ENCODE data around the gene GPC4. TPM values are rescaled to one million over a fixed set of nuclear protein-coding genes. Genes with fewer than 3 reads are reported as not detected.

GPC4 gene
- total and polyA plus RNA-seq, 4 donors, result 0.23 to 1.3 (median 0.71) TPM

GRCh38 chrX:133440797-133441163, 25.5 kb upstream of the GPC4 start:
- 60% methylated on average over 7 of the region's 7 CpGs for WGBS
- no peaks in the 10 kb centered on the region for H3K4me1 ChIP-seq (ENCODE audit: control insufficient read depth in 4 of 4, insufficient read depth in 4 of 4, low read length in 3 of 4)
- no peak overlapping the region for H3K9ac ChIP-seq (ENCODE audit: low read depth in 1 of 2, low read length in 2 of 2)
- no peak overlapping the region for H3K4me3 ChIP-seq (ENCODE audit: low read depth in 1 of 3, low read length in 3 of 3)
- no peak overlapping the region for H3K27ac ChIP-seq (ENCODE audit: low read depth in 1 of 2, low read length in 2 of 2)
- peaks cover 0 to 4% (median 0%) of the 10 kb centered on the region in 4 donors for H3K27me3 ChIP-seq (ENCODE audit: control insufficient read depth in 4 of 4, insufficient read depth in 4 of 4, low read length in 3 of 4)
- H3K9me3 ChIP-seq (ENCODE audit: control insufficient read depth in 4 of 4, low read length in 3 of 4), result no peaks in the 10 kb centered on the region
- no peak for DNase-seq (ENCODE audit: low spot score)
- no peaks in the 10 kb centered on the region for H3K36me3 ChIP-seq (ENCODE audit: control insufficient read depth in 4 of 4, insufficient read depth in 3 of 4, low read depth in 1 of 4, low read length in 3 of 4)
- no peak for TF ChIP-seq GABPA (IDR thresholded peaks at IDR 0.05 in 1 of 2, conservative IDR thresholded peaks at IDR 0.05 in 1 of 2)
- TF ChIP-seq MAX (IDR thresholded peaks at IDR 0.05), result no peak
- TF ChIP-seq ATF3 (IDR thresholded peaks at IDR 0.05), result no peak
- TF ChIP-seq CTCF (IDR thresholded peaks at IDR 0.05; ENCODE audit: low read depth, low read length, missing input control), result no peak
- TF ChIP-seq RXRA (IDR thresholded peaks at IDR 0.05), result no peak
- TF ChIP-seq REST (IDR thresholded peaks at IDR 0.05), result no peak
- TF ChIP-seq NR2F2 (IDR thresholded peaks at IDR 0.05), result no peak
- TF ChIP-seq EGR1 (IDR thresholded peaks at IDR 0.05; ENCODE audit: low read depth in 2 of 2), result no peak
- no peak for TF ChIP-seq HNF4A (conservative IDR thresholded peaks at IDR 0.05)
- TF ChIP-seq ZBTB33 (IDR thresholded peaks at IDR 0.05), result no peak
- TF ChIP-seq YY1 (IDR thresholded peaks at IDR 0.05), result no peak
- TF ChIP-seq SP1 (IDR thresholded peaks at IDR 0.05), result no peak
- no peak for TF ChIP-seq TAF1 (conservative IDR thresholded peaks at IDR 0.05)
- no peak for TF ChIP-seq FOXA1 (IDR thresholded peaks at IDR 0.05)
- no peak for TF ChIP-seq JUND (IDR thresholded peaks at IDR 0.05)
- TF ChIP-seq HNF4G (IDR thresholded peaks at IDR 0.05), result no peak
- TF ChIP-seq FOXA2 (IDR thresholded peaks at IDR 0.05), result no peak
- TF ChIP-seq RAD21 (IDR thresholded peaks at IDR 0.05), result no peak
